Measurements from ENCODE around the gene POU6F1. TPM values are rescaled to one million over a fixed set of nuclear protein-coding genes. Genes with fewer than 3 reads are reported as not detected.

POU6F1 gene
- total RNA-seq, 2 donors from 2014 or later: 11.4 to 16.4 TPM

DNA sequence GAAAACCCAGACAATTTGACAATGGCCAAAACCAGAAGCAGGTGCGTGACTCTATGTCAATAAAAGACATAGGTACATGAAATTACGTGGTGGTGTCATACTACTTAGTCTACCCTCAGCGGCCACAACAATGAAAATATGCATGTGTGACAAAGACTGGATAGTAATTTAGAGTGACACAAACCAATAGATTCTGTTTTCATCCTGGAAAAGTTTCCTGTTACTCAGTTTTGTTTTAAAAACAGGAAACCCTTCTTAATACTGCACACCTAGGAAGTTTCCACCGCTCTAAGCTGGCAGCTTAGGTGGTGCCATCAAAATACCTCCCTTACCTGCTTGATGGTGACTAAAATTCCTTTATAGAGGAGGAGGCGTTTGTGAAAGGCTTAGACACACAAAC lies 15.1 kb downstream of the POU6F1 start:
- H3K4me3 ChIP-seq (ENCODE audit: low read length): no peak overlapping the region
- H3K9ac ChIP-seq (ENCODE audit: extremely low read depth, low read length, poor library complexity, severe bottlenecking): no peak overlapping the region
- H3K36me3 ChIP-seq (ENCODE audit: control insufficient read depth, insufficient read depth, low read length): no peaks in the 10 kb centered on the region
- Mint-ChIP-seq H3K27me3 (ENCODE audit: insufficient read depth) (no peaks in the 10 kb centered on the region), H3K9me3 (no peaks in the 10 kb centered on the region), H3K27ac (no peak overlapping the region), H3K4me1 (no peaks in the 10 kb centered on the region), H3K36me3 (ENCODE audit: low read depth) (peaks cover 17% of the 10 kb centered on the region), H3K4me3 (no peak overlapping the region)
- H3K4me1 ChIP-seq (ENCODE audit: control insufficient read depth, insufficient read depth, low read length): no peaks in the 10 kb centered on the region
- no peaks in the 10 kb centered on the region for H3K9me3 ChIP-seq (ENCODE audit: control insufficient read depth, low read length)
- no peak for TF ChIP-seq CTCF (conservative IDR thresholded peaks at IDR 0.05)
- DNase-seq: no peak
- no peaks in the 10 kb centered on the region for H3K27me3 ChIP-seq (ENCODE audit: control insufficient read depth, insufficient read depth, low read length, poor library complexity, severe bottlenecking)
- 93 to 97% methylated on average over 3 to 5 of the region's 5 CpGs for WGBS, 2 experiments (ENCODE audit: insufficient coverage in 1 of 2, insufficient read length in 1 of 2)
- H3K27ac ChIP-seq (ENCODE audit: low read depth, low read length): no peak overlapping the region

DNA sequence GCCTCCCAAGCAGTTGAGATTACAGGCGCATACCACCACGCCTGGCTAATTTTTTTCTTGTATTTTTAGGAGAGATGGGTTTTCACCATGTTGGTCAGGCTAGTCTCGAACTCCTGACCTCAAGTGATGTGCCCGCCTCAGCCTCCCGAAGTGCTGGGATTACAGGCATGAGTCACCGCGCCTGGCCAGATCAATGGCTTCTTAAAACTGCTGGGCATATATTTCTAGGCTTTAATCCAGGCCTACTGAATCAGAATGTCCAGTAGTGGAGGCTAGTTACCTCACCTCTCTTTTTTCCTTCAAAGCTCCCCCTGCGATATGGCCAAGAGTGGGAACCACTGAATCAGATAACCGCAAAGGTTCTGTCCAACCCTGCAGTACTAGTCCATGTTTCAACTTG lies 17.1 kb downstream of the POU6F1 start:
- H3K4me3 Mint-ChIP-seq: no peak overlapping the region
- H3K9me3 Mint-ChIP-seq: peaks cover 6% of the 10 kb centered on the region
- 96 to 97% methylated on average over 8 to 9 of the region's 9 CpGs for WGBS, 2 experiments (ENCODE audit: insufficient coverage in 1 of 2, insufficient read length in 1 of 2)
- Histone ChIP-seq H3K36me3 (ENCODE audit: control insufficient read depth, insufficient read depth, low read length) (no peaks in the 10 kb centered on the region), H3K9ac (ENCODE audit: extremely low read depth, low read length, poor library complexity, severe bottlenecking) (no peak overlapping the region), H3K9me3 (ENCODE audit: control insufficient read depth, low read length) (no peaks in the 10 kb centered on the region), H3K4me1 (ENCODE audit: control insufficient read depth, insufficient read depth, low read length) (no peaks in the 10 kb centered on the region), H3K4me3 (ENCODE audit: low read length) (no peak overlapping the region), H3K27ac (ENCODE audit: low read depth, low read length) (no peak overlapping the region), H3K27me3 (ENCODE audit: control insufficient read depth, insufficient read depth, low read length, poor library complexity, severe bottlenecking) (no peaks in the 10 kb centered on the region)
- peaks cover 24% of the 10 kb centered on the region for H3K36me3 Mint-ChIP-seq (ENCODE audit: low read depth)
- H3K4me1 Mint-ChIP-seq: no peaks in the 10 kb centered on the region
- no peaks in the 10 kb centered on the region for H3K27me3 Mint-ChIP-seq (ENCODE audit: insufficient read depth)
- H3K27ac Mint-ChIP-seq: no peak overlapping the region
- TF ChIP-seq CTCF (conservative IDR thresholded peaks at IDR 0.05): no peak
- no peak for DNase-seq

DNA sequence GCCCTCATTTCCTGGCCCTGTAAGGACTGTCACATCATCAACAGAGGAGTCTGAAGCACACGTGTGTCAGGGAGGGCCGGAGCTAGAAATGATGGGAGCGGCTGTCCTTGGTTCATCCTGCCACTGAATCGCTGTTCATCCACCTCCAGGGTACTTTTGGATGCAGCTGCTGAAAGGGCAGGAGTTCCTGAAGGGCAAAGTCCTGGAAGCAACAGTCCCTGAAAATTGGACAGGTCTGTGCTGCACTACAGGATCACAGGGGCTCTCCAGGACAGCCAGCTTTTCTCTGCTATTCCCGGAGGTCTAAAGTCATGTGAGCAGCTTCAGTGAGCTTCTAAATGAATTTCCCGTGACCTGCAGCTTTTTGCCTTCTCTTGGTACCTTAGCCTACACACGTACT lies 17.7 kb downstream of the POU6F1 start:
- Histone ChIP-seq H3K9ac (ENCODE audit: extremely low read depth, low read length, poor library complexity, severe bottlenecking) (no peak overlapping the region), H3K4me3 (ENCODE audit: low read length) (no peak overlapping the region), H3K36me3 (ENCODE audit: control insufficient read depth, insufficient read depth, low read length) (no peaks in the 10 kb centered on the region), H3K27ac (ENCODE audit: low read depth, low read length) (no peak overlapping the region), H3K27me3 (ENCODE audit: control insufficient read depth, insufficient read depth, low read length, poor library complexity, severe bottlenecking) (no peaks in the 10 kb centered on the region), H3K9me3 (ENCODE audit: control insufficient read depth, low read length) (no peaks in the 10 kb centered on the region), H3K4me1 (ENCODE audit: control insufficient read depth, insufficient read depth, low read length) (no peaks in the 10 kb centered on the region)
- Mint-ChIP-seq H3K4me3 (no peak overlapping the region), H3K27me3 (ENCODE audit: insufficient read depth) (no peaks in the 10 kb centered on the region), H3K4me1 (no peaks in the 10 kb centered on the region), H3K9me3 (peaks cover 6% of the 10 kb centered on the region), H3K36me3 (ENCODE audit: low read depth) (peaks cover 21% of the 10 kb centered on the region), H3K27ac (no peak overlapping the region)
- 95 to 98% methylated on average over 5 to 7 of the region's 7 CpGs for WGBS, 2 experiments (ENCODE audit: insufficient coverage in 1 of 2, insufficient read length in 1 of 2)
- TF ChIP-seq CTCF (conservative IDR thresholded peaks at IDR 0.05): no peak
- DNase-seq: no peak

Measured in endodermal cell (in vitro differentiated cells).